ENCODE results near the gene COMMD8. TPM values are rescaled to one million over a fixed set of nuclear protein-coding genes. Genes with fewer than 3 reads are reported as not detected.

COMMD8 gene
- total and polyA plus RNA-seq, 4 donors = 10.0 to 29.8 (median 15.7) TPM

GRCh38 chr4:47483745-47484144 is 20.2 kb upstream of the COMMD8 start:
- no peak for DNase-seq
- H3K4me1 ChIP-seq (ENCODE audit: control insufficient read depth in 1 of 2, insufficient read depth in 2 of 2, low read length in 2 of 2) = peaks cover 0 to 1% of the 10 kb centered on the region in 2 donors
- no peak for ATAC-seq (ENCODE audit: low FRiP score)
- no peaks in the 10 kb centered on the region for H3K27me3 ChIP-seq (ENCODE audit: control insufficient read depth in 1 of 2, insufficient read depth in 2 of 2, low read length in 1 of 2)
- no peak overlapping the region for H3K4me3 ChIP-seq (ENCODE audit: low read length in 2 of 2)
- H3K9me3 ChIP-seq (ENCODE audit: control insufficient read depth, low read length) = no peaks in the 10 kb centered on the region
- peak overlapping the region in 1 of 2 donors; percentile 16 for H3K27ac ChIP-seq (ENCODE audit: low read depth in 1 of 2, low read length in 2 of 2)
- no peaks in the 10 kb centered on the region for H3K36me3 ChIP-seq (ENCODE audit: control insufficient read depth in 1 of 2, insufficient read depth in 2 of 2, low read length in 1 of 2)
- intact Hi-C loops (cut with DNase I) = no loop called here
- 71 to 79% methylated on average over 3 of the region's 3 CpGs for WGBS, 2 donors

DNA sequence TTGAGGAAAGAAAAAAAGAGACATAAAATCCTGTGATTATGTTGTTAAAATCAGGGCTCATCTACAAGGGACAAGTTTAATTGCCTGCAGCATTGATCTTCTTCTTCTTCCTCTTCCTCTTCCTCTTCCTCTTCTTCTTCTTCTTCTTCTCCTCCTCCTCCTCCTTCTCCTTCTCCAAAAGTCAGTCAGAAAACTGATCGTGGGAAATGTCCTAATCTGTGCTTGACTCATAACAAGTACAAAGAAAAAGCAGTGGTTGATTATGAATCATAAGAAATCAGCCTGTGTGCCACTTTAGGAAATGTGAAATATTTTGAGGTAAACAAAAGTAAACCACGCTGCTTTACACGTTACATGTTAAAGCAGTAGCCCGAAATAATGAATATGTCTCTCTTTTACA is 18.8 kb upstream of the COMMD8 start:
- no peaks in the 10 kb centered on the region for H3K36me3 ChIP-seq (ENCODE audit: control insufficient read depth in 1 of 2, insufficient read depth in 2 of 2, low read length in 1 of 2)
- intact Hi-C loops (cut with DNase I) = no loop called here
- H3K4me3 ChIP-seq (ENCODE audit: low read length in 2 of 2) = no peak overlapping the region
- 59 to 67% methylated on average over 4 of the region's 4 CpGs for WGBS, 2 donors
- H3K9me3 ChIP-seq (ENCODE audit: control insufficient read depth, low read length) = no peaks in the 10 kb centered on the region
- H3K4me1 ChIP-seq (ENCODE audit: control insufficient read depth in 1 of 2, insufficient read depth in 2 of 2, low read length in 2 of 2) = no peaks in the 10 kb centered on the region
- no peaks in the 10 kb centered on the region for H3K27me3 ChIP-seq (ENCODE audit: control insufficient read depth in 1 of 2, insufficient read depth in 2 of 2, low read length in 1 of 2)
- no peak for DNase-seq
- ATAC-seq (ENCODE audit: low FRiP score) = no peak
- no peak overlapping the region for H3K27ac ChIP-seq (ENCODE audit: low read depth in 1 of 2, low read length in 2 of 2)

DNA sequence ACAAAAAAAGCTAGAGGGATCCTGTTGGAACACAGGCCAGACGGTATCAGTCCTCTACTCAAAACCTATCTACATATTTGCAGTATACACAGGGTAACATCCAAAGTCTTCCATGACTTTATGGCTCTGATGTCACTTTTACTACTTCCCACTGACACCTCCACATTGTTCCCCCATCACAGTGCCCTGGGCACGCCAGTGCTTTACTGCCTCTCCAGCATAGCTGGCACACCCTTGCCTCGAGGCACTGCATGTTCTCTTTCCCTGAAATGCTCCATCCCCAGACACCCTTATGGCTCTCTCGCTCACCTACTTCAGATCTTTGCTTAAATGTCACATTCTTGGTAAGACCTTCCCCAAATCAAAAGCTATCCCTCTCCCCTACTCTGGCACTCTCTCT is 15.3 kb upstream of the COMMD8 start:
- Histone ChIP-seq H3K4me3 (ENCODE audit: low read length in 2 of 2) (no peak overlapping the region), H3K9me3 (ENCODE audit: control insufficient read depth, low read length) (no peaks in the 10 kb centered on the region), H3K36me3 (ENCODE audit: control insufficient read depth in 1 of 2, insufficient read depth in 2 of 2, low read length in 1 of 2) (no peaks in the 10 kb centered on the region), H3K27ac (ENCODE audit: low read depth in 1 of 2, low read length in 2 of 2) (no peak overlapping the region), H3K27me3 (ENCODE audit: control insufficient read depth in 1 of 2, insufficient read depth in 2 of 2, low read length in 1 of 2) (no peaks in the 10 kb centered on the region), H3K4me1 (ENCODE audit: control insufficient read depth in 1 of 2, insufficient read depth in 2 of 2, low read length in 2 of 2) (no peaks in the 10 kb centered on the region)
- 91 to 94% methylated on average over 4 of the region's 4 CpGs for WGBS, 2 donors
- DNase-seq (no peak), ATAC-seq (ENCODE audit: low FRiP score) (no peak)
- intact Hi-C loops (cut with DNase I) = loop anchor here in 1 of 2 donors (1.0 kb wide), 1 partner anchor 16 kb away; the partner anchor contains the start of gene COMMD8

DNA sequence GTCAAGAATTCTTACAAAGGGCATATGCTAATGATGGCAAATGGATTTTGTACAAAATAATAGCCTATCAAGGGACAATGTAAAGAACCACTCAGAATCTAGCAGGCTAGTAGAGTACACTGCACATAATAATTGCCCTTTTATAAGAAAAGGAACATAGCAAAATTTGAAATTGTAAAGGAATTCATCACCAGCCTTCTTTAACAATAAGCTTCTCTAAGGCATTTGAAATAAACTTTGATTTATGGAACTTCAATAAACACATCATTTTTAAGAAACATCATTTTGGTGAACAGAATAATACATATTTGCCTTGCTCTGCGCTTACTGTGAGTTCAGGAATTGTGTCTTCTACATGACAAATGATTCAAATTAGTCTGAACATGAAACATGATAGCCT is 11.9 kb upstream of the COMMD8 start:
- H3K4me3 ChIP-seq (ENCODE audit: low read length in 2 of 2) = no peak overlapping the region
- DNase-seq (no peak), ATAC-seq (ENCODE audit: low FRiP score) (no peak)
- intact Hi-C loops (cut with DNase I) = no loop called here
- no peak overlapping the region for H3K27ac ChIP-seq (ENCODE audit: low read depth in 1 of 2, low read length in 2 of 2)
- H3K4me1 ChIP-seq (ENCODE audit: control insufficient read depth in 1 of 2, insufficient read depth in 2 of 2, low read length in 2 of 2) = no peaks in the 10 kb centered on the region
- WGBS, 2 donors = 89 to 90% methylated on average over 1 of the region's 1 CpG
- H3K9me3 ChIP-seq (ENCODE audit: control insufficient read depth, low read length) = no peaks in the 10 kb centered on the region
- no peaks in the 10 kb centered on the region for H3K27me3 ChIP-seq (ENCODE audit: control insufficient read depth in 1 of 2, insufficient read depth in 2 of 2, low read length in 1 of 2)
- no peaks in the 10 kb centered on the region for H3K36me3 ChIP-seq (ENCODE audit: control insufficient read depth in 1 of 2, insufficient read depth in 2 of 2, low read length in 1 of 2)

DNA sequence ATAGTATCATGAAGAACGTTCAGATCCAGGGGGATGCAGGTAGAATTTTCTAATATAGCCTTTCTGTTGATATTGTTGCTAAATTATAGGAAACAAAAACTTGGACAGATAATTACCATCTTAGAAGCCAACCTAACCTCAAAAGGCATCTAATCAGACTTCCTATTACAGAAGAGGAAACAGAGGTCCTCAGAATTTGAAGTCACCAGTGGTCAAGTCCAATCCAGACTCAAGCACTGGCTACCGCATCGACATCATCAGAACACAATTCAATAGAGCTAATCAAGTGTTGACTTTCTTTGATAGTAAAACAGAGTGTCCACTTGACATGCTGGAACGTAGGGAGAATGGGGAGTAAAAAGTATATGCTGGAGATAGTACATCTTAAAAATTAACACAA is 11.3 kb upstream of the COMMD8 start:
- ATAC-seq (ENCODE audit: low FRiP score) (no peak), DNase-seq (no peak)
- Histone ChIP-seq H3K4me1 (ENCODE audit: control insufficient read depth in 1 of 2, insufficient read depth in 2 of 2, low read length in 2 of 2) (no peaks in the 10 kb centered on the region), H3K27me3 (ENCODE audit: control insufficient read depth in 1 of 2, insufficient read depth in 2 of 2, low read length in 1 of 2) (no peaks in the 10 kb centered on the region), H3K27ac (ENCODE audit: low read depth in 1 of 2, low read length in 2 of 2) (no peak overlapping the region), H3K36me3 (ENCODE audit: control insufficient read depth in 1 of 2, insufficient read depth in 2 of 2, low read length in 1 of 2) (no peaks in the 10 kb centered on the region), H3K9me3 (ENCODE audit: control insufficient read depth, low read length) (no peaks in the 10 kb centered on the region), H3K4me3 (ENCODE audit: low read length in 2 of 2) (no peak overlapping the region)
- intact Hi-C loops (cut with DNase I) = no loop called here
- WGBS, 2 donors = 73 to 76% methylated on average over 4 of the region's 4 CpGs

GRCh38 chr4:47473141-47473750 is 9.7 kb upstream of the COMMD8 start:
- intact Hi-C loops (cut with DNase I) = no loop called here
- 92 to 95% methylated on average over 3 of the region's 3 CpGs for WGBS, 2 donors
- H3K4me1 ChIP-seq (ENCODE audit: control insufficient read depth in 1 of 2, insufficient read depth in 2 of 2, low read length in 2 of 2) = peaks cover 0 to 1% of the 10 kb centered on the region in 2 donors
- no peaks in the 10 kb centered on the region for H3K36me3 ChIP-seq (ENCODE audit: control insufficient read depth in 1 of 2, insufficient read depth in 2 of 2, low read length in 1 of 2)
- no peak overlapping the region for H3K4me3 ChIP-seq (ENCODE audit: low read length in 2 of 2)
- ATAC-seq (ENCODE audit: low FRiP score) = no peak
- DNase-seq = no peak
- no peak overlapping the region for H3K27ac ChIP-seq (ENCODE audit: low read depth in 1 of 2, low read length in 2 of 2)
- no peaks in the 10 kb centered on the region for H3K9me3 ChIP-seq (ENCODE audit: control insufficient read depth, low read length)
- no peaks in the 10 kb centered on the region for H3K27me3 ChIP-seq (ENCODE audit: control insufficient read depth in 1 of 2, insufficient read depth in 2 of 2, low read length in 1 of 2)

DNA sequence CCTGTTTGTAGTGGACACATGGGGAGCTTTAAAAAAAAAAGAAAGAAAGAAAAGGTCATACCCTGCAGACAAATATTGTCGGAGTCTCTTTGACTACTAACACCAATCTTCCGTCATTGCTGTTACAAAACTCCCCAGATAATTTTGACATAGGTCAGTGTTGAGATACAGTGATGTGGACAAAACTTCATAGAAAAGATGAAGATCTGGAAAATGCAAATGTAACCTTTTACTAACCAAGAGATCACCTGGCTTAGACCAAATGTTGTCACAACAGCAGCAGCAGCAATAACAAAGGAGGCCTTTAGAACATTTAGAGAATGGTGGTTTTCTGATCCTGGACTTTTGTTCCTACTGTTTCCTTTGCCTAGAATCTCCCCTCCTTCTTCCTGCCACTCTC is 8.1 kb upstream of the COMMD8 start:
- no peaks in the 10 kb centered on the region for H3K9me3 ChIP-seq (ENCODE audit: control insufficient read depth, low read length)
- intact Hi-C loops (cut with DNase I) = no loop called here
- ATAC-seq (ENCODE audit: low FRiP score) (no peak), DNase-seq (no peak)
- H3K27me3 ChIP-seq (ENCODE audit: control insufficient read depth in 1 of 2, insufficient read depth in 2 of 2, low read length in 1 of 2) = no peaks in the 10 kb centered on the region
- no peaks in the 10 kb centered on the region for H3K36me3 ChIP-seq (ENCODE audit: control insufficient read depth in 1 of 2, insufficient read depth in 2 of 2, low read length in 1 of 2)
- 96% methylated on average over 2 of the region's 2 CpGs for WGBS, 2 donors
- H3K4me1 ChIP-seq (ENCODE audit: control insufficient read depth in 1 of 2, insufficient read depth in 2 of 2, low read length in 2 of 2) = peaks cover 0 to 1% of the 10 kb centered on the region in 2 donors
- no peak overlapping the region for H3K27ac ChIP-seq (ENCODE audit: low read depth in 1 of 2, low read length in 2 of 2)
- H3K4me3 ChIP-seq (ENCODE audit: low read length in 2 of 2) = no peak overlapping the region

- Histone ChIP-seq H3K4me1 (ENCODE audit: control insufficient read depth in 1 of 2, insufficient read depth in 2 of 2, low read length in 2 of 2) (peaks cover 0 to 1% of the 10 kb centered on the region in 2 donors), H3K27ac (ENCODE audit: low read depth in 1 of 2, low read length in 2 of 2) (no peak overlapping the region), H3K9me3 (ENCODE audit: control insufficient read depth, low read length) (no peaks in the 10 kb centered on the region), H3K36me3 (ENCODE audit: control insufficient read depth in 1 of 2, insufficient read depth in 2 of 2, low read length in 1 of 2) (no peaks in the 10 kb centered on the region), H3K4me3 (ENCODE audit: low read length in 2 of 2) (no peak overlapping the region), H3K27me3 (ENCODE audit: control insufficient read depth in 1 of 2, insufficient read depth in 2 of 2, low read length in 1 of 2) (no peaks in the 10 kb centered on the region)
- 54 to 56% methylated on average over 4 of the region's 4 CpGs for WGBS, 2 donors
- no peak for DNase-seq
- intact Hi-C loops (cut with DNase I) = no loop called here
- ATAC-seq (ENCODE audit: low FRiP score) = no peak
Observed at GRCh38 chr4:47471064-47471463, 7.6 kb upstream of the COMMD8 start.

DNA sequence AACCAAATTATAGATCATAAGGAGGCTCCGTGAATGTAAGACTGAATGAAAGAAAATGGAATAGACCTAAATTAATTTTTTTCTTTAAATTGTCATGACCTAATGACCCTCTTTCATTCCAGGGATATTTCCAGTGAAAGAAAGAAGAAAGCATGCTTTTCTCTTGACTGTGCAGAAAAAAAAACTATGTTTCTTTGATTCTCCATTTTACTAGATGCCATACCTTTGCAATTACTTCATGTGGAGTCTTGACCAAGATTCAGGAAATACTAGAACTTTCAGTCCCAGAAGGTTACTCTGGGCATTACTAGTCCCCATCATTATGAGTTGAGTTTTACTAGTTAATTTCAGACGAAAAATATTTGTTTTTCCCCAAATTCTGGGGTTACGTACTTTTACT is 6.4 kb upstream of the COMMD8 start:
- no peak overlapping the region for H3K4me3 ChIP-seq (ENCODE audit: low read length in 2 of 2)
- DNase-seq = no peak
- peaks cover 0 to 1% of the 10 kb centered on the region in 2 donors for H3K4me1 ChIP-seq (ENCODE audit: control insufficient read depth in 1 of 2, insufficient read depth in 2 of 2, low read length in 2 of 2)
- no peaks in the 10 kb centered on the region for H3K9me3 ChIP-seq (ENCODE audit: control insufficient read depth, low read length)
- H3K36me3 ChIP-seq (ENCODE audit: control insufficient read depth in 1 of 2, insufficient read depth in 2 of 2, low read length in 1 of 2) = no peaks in the 10 kb centered on the region
- H3K27me3 ChIP-seq (ENCODE audit: control insufficient read depth in 1 of 2, insufficient read depth in 2 of 2, low read length in 1 of 2) = no peaks in the 10 kb centered on the region
- intact Hi-C loops (cut with DNase I) = loop anchor here in 1 of 2 donors (5.0 kb wide), 1 partner anchor 62 kb away; no protein-coding TSS in a partner anchor
- H3K27ac ChIP-seq (ENCODE audit: low read depth in 1 of 2, low read length in 2 of 2) = no peak overlapping the region
- no peak for ATAC-seq (ENCODE audit: low FRiP score)
- 90 to 94% methylated on average over 3 of the region's 3 CpGs for WGBS, 2 donors
